ENCODE results near the gene RNLS. TPM values are rescaled to one million over a fixed set of nuclear protein-coding genes. Genes with fewer than 3 reads are reported as not detected.
"Not testable (repeated sequence)": the region's sequence is repeated elsewhere in the genome, so short reads cannot be mapped to it uniquely, and the experiment has no call there.

The RNLS gene
- total and polyA plus RNA-seq, 2 of the 8 experiments (the other 6 are each of a cell fraction or from before 2014, with no cell fraction given), result 7.5 to 12.7 TPM

DNA sequence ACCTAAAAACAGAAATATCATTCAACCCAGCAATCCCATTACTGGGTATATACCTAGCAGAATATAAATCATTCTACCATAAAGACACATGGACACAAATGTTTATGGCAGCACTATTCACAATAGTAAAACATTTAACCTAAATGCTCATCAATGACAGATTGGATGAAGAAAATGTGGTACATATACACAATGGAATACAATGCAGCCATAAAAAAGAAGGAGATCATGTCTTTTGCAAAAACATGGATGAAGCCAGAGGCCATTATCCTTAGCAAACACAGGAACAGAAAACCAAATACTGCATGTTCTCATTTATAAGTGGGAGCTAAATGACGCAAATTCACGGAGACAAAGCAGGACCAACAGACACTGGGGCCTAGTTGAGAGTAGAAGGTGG, 96.3 kb downstream of the RNLS start:
- H3K9me3 ChIP-seq (ENCODE audit: insufficient read depth in 2 of 2, low read depth in 1 of 2, low read length in 1 of 2); H3K56ac ChIP-seq (replicated peaks; ENCODE audit: insufficient read length, low read depth, low read length); H3K79me1 ChIP-seq (ENCODE audit: low read depth, low read length); CTCF ChIA-PET (ENCODE audit: partially characterized antibody); H4K8ac ChIP-seq (ENCODE audit: extremely low read depth, insufficient read depth, low read length); H2BK20ac ChIP-seq (ENCODE audit: low read length); DNase-seq (ENCODE audit: low read depth in 1 of 2, low spot score in 2 of 2); H3K9ac ChIP-seq (replicated peaks in 1 of 4; ENCODE audit: extremely low read depth in 1 of 4, low read depth in 3 of 4, low read length in 3 of 4); H4K20me1 ChIP-seq (replicated peaks in 1 of 2; ENCODE audit: control insufficient read depth in 1 of 2, insufficient read depth in 2 of 2, low read length in 2 of 2); H2AFZ ChIP-seq (ENCODE audit: low read length); H4K5ac ChIP-seq (ENCODE audit: insufficient read length, low read depth, low read length); H3K23me2 ChIP-seq (ENCODE audit: low read depth, low read length); H2BK12ac ChIP-seq (ENCODE audit: low read depth, low read length); H2AK5ac ChIP-seq (ENCODE audit: low read depth, low read length); H2BK15ac ChIP-seq (ENCODE audit: low read length); FAIRE-seq; H4K91ac ChIP-seq (replicated peaks; ENCODE audit: insufficient read length, low read length); H3K36me3 ChIP-seq (ENCODE audit: control insufficient read depth in 2 of 4, insufficient read depth in 4 of 4, low read length in 3 of 4); H3K18ac ChIP-seq (ENCODE audit: extremely low read depth, low read length); H3K4ac ChIP-seq (replicated peaks; ENCODE audit: insufficient read length, low read depth, low read length); H3K14ac ChIP-seq (ENCODE audit: insufficient read length); POLR2A ChIA-PET (ENCODE audit: partially characterized antibody); H3K79me2 ChIP-seq (ENCODE audit: control insufficient read depth in 1 of 2, insufficient read depth in 2 of 2, low read length in 2 of 2); H3K27ac ChIP-seq (ENCODE audit: low read depth, low read length); H2BK120ac ChIP-seq (replicated peaks; ENCODE audit: low read depth, low read length); H3K4me1 ChIP-seq (replicated peaks in 1 of 4; ENCODE audit: control insufficient read depth in 3 of 4, insufficient read depth in 4 of 4, low read length in 3 of 4); H2BK5ac ChIP-seq (ENCODE audit: low read depth, low read length); H3K23ac ChIP-seq (ENCODE audit: insufficient read length); H3K4me2 ChIP-seq (ENCODE audit: insufficient read depth in 1 of 2, low read depth in 2 of 2, low read length in 2 of 2); H3K27me3 ChIP-seq (replicated peaks in 1 of 4; ENCODE audit: control insufficient read depth in 3 of 4, extremely low read depth in 1 of 4, insufficient read depth in 3 of 4, low read length in 3 of 4); H3K4me3 ChIP-seq (ENCODE audit: extremely low read depth in 1 of 4, insufficient read depth in 2 of 4, low read depth in 3 of 4, low read length in 4 of 4): not testable (repeated sequence)
- WGBS, 2 experiments (ENCODE audit: extremely low coverage in 1 of 2, insufficient coverage in 1 of 2, insufficient read length in 1 of 2, insufficient replicate concordance in 2 of 2, low coverage in 1 of 2, low lambda C conversion rate in 2 of 2, missing lambda C conversion rate in 1 of 2), result 95% methylated on average over 2 of the region's 2 CpGs; no CpG with 5 or more reads in 1 of the 2 experiments
